ENCODE results near the gene RIMBP2.

RIMBP2 gene

DNA sequence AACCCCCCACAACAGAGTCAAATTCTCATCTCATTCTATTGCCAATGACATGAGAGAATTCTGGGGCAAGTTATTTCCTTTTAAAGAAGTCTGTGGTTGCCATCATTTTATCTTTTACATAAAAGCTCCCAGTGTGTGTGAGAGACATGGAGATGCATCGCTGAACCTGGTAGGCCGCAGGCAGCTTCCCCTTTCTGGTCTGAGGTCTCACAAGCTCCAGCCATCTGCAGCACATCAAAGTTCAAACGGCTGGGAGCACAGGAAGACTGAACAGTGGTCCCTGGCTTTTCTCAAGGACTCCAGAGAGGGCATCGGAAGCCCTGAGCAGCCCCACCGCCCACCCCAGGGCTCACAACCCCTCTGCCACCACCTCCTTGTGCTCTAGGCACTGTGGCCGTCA lies 141.7 kb downstream of the RIMBP2 start:
- no peaks in the 10 kb centered on the region for H3K27me3 ChIP-seq (ENCODE audit: insufficient read depth, low read depth)
- TF ChIP-seq, protein P1, sequence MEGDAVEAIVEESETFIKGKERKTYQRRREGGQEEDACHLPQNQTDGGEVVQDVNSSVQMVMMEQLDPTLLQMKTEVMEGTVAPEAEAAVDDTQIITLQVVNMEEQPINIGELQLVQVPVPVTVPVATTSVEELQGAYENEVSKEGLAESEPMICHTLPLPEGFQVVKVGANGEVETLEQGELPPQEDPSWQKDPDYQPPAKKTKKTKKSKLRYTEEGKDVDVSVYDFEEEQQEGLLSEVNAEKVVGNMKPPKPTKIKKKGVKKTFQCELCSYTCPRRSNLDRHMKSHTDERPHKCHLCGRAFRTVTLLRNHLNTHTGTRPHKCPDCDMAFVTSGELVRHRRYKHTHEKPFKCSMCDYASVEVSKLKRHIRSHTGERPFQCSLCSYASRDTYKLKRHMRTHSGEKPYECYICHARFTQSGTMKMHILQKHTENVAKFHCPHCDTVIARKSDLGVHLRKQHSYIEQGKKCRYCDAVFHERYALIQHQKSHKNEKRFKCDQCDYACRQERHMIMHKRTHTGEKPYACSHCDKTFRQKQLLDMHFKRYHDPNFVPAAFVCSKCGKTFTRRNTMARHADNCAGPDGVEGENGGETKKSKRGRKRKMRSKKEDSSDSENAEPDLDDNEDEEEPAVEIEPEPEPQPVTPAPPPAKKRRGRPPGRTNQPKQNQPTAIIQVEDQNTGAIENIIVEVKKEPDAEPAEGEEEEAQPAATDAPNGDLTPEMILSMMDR (conservative IDR thresholded peaks at IDR 0.05; ENCODE audit: low read depth, low read length) = no peak
- H4K20me1 ChIP-seq (ENCODE audit: insufficient read depth) = no peaks in the 10 kb centered on the region
- no peak overlapping the region for H3K4me2 ChIP-seq
- no peak overlapping the region for H2AFZ ChIP-seq (ENCODE audit: low read depth)
- H3K4me1 ChIP-seq (ENCODE audit: low read depth, poor library complexity, severe bottlenecking) = no peaks in the 10 kb centered on the region
- H3K79me2 ChIP-seq (ENCODE audit: insufficient read depth, low read depth) = no peaks in the 10 kb centered on the region
- H3K4me3 ChIP-seq (IDR thresholded peaks at IDR 0.05; ENCODE audit: insufficient read depth, low read depth, low read length) = no peak overlapping the region
- no peak overlapping the region for H3K27ac ChIP-seq
- no peak overlapping the region for H3K9ac ChIP-seq
- H3K36me3 ChIP-seq (ENCODE audit: insufficient read depth) = no peaks in the 10 kb centered on the region

DNA sequence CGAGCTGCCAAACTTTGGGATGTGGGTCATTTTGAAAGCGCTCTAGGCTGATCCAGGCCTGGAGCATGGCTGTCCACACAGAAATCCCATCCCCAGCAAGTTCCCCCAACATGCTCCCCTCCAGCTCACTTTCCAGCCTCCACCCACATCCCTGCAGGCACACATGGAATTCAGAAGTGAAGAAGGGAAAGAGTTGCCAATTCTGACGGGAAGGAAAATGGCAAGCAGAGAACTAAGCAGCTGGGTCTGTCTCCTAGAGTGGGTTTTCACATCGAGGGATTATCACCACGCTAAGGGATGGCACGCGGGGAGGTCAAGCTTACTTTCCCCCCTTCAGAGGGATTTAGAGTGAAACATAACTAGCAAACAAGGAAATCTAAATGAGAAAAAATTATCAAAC lies 142.3 kb downstream of the RIMBP2 start:
- Histone ChIP-seq H3K27ac (no peak overlapping the region), H4K20me1 (ENCODE audit: insufficient read depth) (no peaks in the 10 kb centered on the region), H3K4me2 (no peak overlapping the region), H3K36me3 (ENCODE audit: insufficient read depth) (no peaks in the 10 kb centered on the region), H3K79me2 (ENCODE audit: insufficient read depth, low read depth) (no peaks in the 10 kb centered on the region), H3K4me1 (ENCODE audit: low read depth, poor library complexity, severe bottlenecking) (no peaks in the 10 kb centered on the region), H3K9ac (no peak overlapping the region), H2AFZ (ENCODE audit: low read depth) (no peak overlapping the region), H3K27me3 (ENCODE audit: insufficient read depth, low read depth) (no peaks in the 10 kb centered on the region), H3K4me3 (IDR thresholded peaks at IDR 0.05; ENCODE audit: insufficient read depth, low read depth, low read length) (no peak overlapping the region)
- TF ChIP-seq, protein P1 (conservative IDR thresholded peaks at IDR 0.05; ENCODE audit: low read depth, low read length) = no peak

DNA sequence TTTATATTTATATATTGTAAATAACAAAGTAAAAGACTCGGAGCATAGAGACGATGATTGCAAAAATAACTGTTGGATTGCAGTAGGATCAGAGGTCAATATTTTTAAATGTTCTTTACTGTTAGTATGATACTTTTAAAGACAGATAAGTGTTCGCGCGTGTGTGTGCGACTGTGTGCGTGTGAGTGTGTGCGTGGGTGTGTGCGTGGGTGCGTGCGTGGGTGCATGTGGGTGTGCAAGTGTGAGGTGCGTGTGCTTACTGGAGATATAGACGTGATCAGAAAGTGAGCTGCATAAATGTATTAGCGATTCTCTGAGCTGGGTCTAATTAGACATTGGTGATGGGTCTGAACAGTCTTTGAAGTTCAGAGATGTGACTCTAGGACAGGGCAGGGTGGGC lies 142.9 kb downstream of the RIMBP2 start:
- Histone ChIP-seq H3K79me2 (ENCODE audit: insufficient read depth, low read depth) (no peaks in the 10 kb centered on the region), H2AFZ (ENCODE audit: low read depth) (no peak overlapping the region), H3K4me3 (IDR thresholded peaks at IDR 0.05; ENCODE audit: insufficient read depth, low read depth, low read length) (no peak overlapping the region), H3K4me1 (ENCODE audit: low read depth, poor library complexity, severe bottlenecking) (no peaks in the 10 kb centered on the region), H3K9ac (no peak overlapping the region), H3K36me3 (ENCODE audit: insufficient read depth) (no peaks in the 10 kb centered on the region), H3K27me3 (ENCODE audit: insufficient read depth, low read depth) (no peaks in the 10 kb centered on the region), H3K27ac (no peak overlapping the region), H3K4me2 (no peak overlapping the region), H4K20me1 (ENCODE audit: insufficient read depth) (no peaks in the 10 kb centered on the region)
- TF ChIP-seq, protein P1 (conservative IDR thresholded peaks at IDR 0.05; ENCODE audit: low read depth, low read length) = no peak

DNA sequence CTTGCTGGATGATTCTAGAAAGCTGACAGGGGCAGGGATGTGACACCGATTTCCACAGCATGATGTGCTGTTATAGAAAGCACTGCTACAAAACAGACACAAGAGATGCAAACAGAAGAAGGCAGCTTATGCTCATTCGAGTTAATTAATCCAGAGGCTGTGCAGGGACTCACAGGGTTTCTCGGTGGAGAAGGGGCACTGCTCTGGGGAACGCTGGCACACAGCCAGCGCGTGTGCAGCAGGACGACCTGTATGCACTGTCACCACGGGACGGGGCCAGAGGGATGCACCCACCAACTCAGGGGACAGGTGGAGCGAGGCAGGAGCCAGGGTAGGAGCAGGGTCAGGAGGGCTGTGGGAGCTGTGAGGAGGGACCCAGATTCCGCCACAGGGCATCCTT lies 143.5 kb downstream of the RIMBP2 start:
- Histone ChIP-seq H3K79me2 (ENCODE audit: insufficient read depth, low read depth) (no peaks in the 10 kb centered on the region), H3K36me3 (ENCODE audit: insufficient read depth) (no peaks in the 10 kb centered on the region)

More for the DNA sequence above, 143.5 kb downstream of the RIMBP2 start:
- H3K4me1 ChIP-seq (ENCODE audit: low read depth, poor library complexity, severe bottlenecking) = no peaks in the 10 kb centered on the region
- no peak overlapping the region for H3K9ac ChIP-seq
- H3K27ac ChIP-seq = no peak overlapping the region
- no peaks in the 10 kb centered on the region for H4K20me1 ChIP-seq (ENCODE audit: insufficient read depth)
- no peak overlapping the region for H2AFZ ChIP-seq (ENCODE audit: low read depth)
- no peaks in the 10 kb centered on the region for H3K27me3 ChIP-seq (ENCODE audit: insufficient read depth, low read depth)
- no peak overlapping the region for H3K4me3 ChIP-seq (IDR thresholded peaks at IDR 0.05; ENCODE audit: insufficient read depth, low read depth, low read length)
- H3K4me2 ChIP-seq = no peak overlapping the region
- TF ChIP-seq, protein P1 (conservative IDR thresholded peaks at IDR 0.05; ENCODE audit: low read depth, low read length) = no peak
